Inflammatory macrophage treated with lipopolysaccharide for 1 hour (primary cell): ENCODE data around the gene HBM.
"Not testable (repeated sequence)": the region's sequence is repeated elsewhere in the genome, so short reads cannot be mapped to it uniquely, and the experiment has no call there.

Experiments
- DNase-seq, 2 donors: peaks; one replicate each; pipeline ENCODE4 v3.0.0-alpha.2; 2020 to 2022

HBM gene

GRCh38 chr16:165539-166374 lies at the start of gene HBM:
HBM (plus strand) TSS chr16:165978; CDS start chr16:165998, 20 bp downstream.
- DNase-seq = no peak

GRCh38 chr16:116015-116414 lies 49.8 kb upstream of the HBM start:
- DNase-seq = no peak

GRCh38 chr16:117379-118365 lies 48.1 kb upstream of the HBM start:
- peak; percentile 25 to 77 for DNase-seq

GRCh38 chr16:118857-119256 lies 46.9 kb upstream of the HBM start:
- no peak for DNase-seq

GRCh38 chr16:119295-119694 lies 46.5 kb upstream of the HBM start:
- DNase-seq = no peak

- peak; percentile 11 to 33 for DNase-seq
Measured at GRCh38 chr16:119835-120491, 45.8 kb upstream of the HBM start.

- DNase-seq = no peak
Measured at GRCh38 chr16:120756-121155, 45.0 kb upstream of the HBM start.

GRCh38 chr16:122361-122760 lies 43.4 kb upstream of the HBM start:
- DNase-seq = no peak

- not testable (repeated sequence) for DNase-seq
Measured at GRCh38 chr16:123558-124350, 42.0 kb upstream of the HBM start.

GRCh38 chr16:125011-125410 lies 40.8 kb upstream of the HBM start:
- DNase-seq = no peak

- no peak for DNase-seq
Measured at GRCh38 chr16:129075-129474, 36.7 kb upstream of the HBM start.

- DNase-seq = no peak
Measured at GRCh38 chr16:130533-131173, 35.1 kb upstream of the HBM start.

GRCh38 chr16:132120-132519 lies 33.7 kb upstream of the HBM start:
- DNase-seq = no peak

- no peak for DNase-seq
Measured at GRCh38 chr16:133716-134115, 32.1 kb upstream of the HBM start.

- DNase-seq = no peak
Measured at GRCh38 chr16:138049-138417, 27.7 kb upstream of the HBM start.

- no peak for DNase-seq
Measured at GRCh38 chr16:140175-140857, 25.5 kb upstream of the HBM start.

- no peak for DNase-seq
Measured at GRCh38 chr16:142405-142967, 23.3 kb upstream of the HBM start.

- DNase-seq = no peak
Measured at GRCh38 chr16:143047-143446, 22.7 kb upstream of the HBM start.

- DNase-seq = no peak
Measured at GRCh38 chr16:143456-143855, 22.3 kb upstream of the HBM start.

GRCh38 chr16:144797-145252 lies 21.0 kb upstream of the HBM start:
- DNase-seq = no peak

- no peak for DNase-seq
Measured at GRCh38 chr16:146646-147045, 19.1 kb upstream of the HBM start.
